ENCODE results near the gene WWP2.
"Not testable (repeated sequence)": the region's sequence is repeated elsewhere in the genome, so short reads cannot be mapped to it uniquely, and the experiment has no call there.

WWP2 gene

GRCh38 chr16:69833357-69834282 lies 71.5 kb downstream of the WWP2 start:
- no peak for DNase-seq

GRCh38 chr16:69834807-69835466 lies 72.8 kb downstream of the WWP2 start:
- DNase-seq = no peak

GRCh38 chr16:69836257-69836656 lies 74.1 kb downstream of the WWP2 start:
- DNase-seq = no peak

- no peak for DNase-seq
Measured at GRCh38 chr16:69837380-69837779, 75.2 kb downstream of the WWP2 start.

GRCh38 chr16:69838489-69838888 lies 76.4 kb downstream of the WWP2 start:
- no peak for DNase-seq

- DNase-seq = no peak
Measured at GRCh38 chr16:69839240-69839688, 77.1 kb downstream of the WWP2 start.

GRCh38 chr16:69839798-69840409 lies 77.8 kb downstream of the WWP2 start:
- DNase-seq = no peak

- no peak for DNase-seq
Measured at GRCh38 chr16:69840975-69841374, 78.8 kb downstream of the WWP2 start.

- no peak for DNase-seq
Measured at GRCh38 chr16:69844441-69844840, 82.3 kb downstream of the WWP2 start.

- no peak for DNase-seq
Measured at GRCh38 chr16:69845181-69845580, 83.0 kb downstream of the WWP2 start.

GRCh38 chr16:69847643-69848042 lies 85.5 kb downstream of the WWP2 start:
- DNase-seq = no peak

- DNase-seq = no peak
Measured at GRCh38 chr16:69848637-69849545, 86.8 kb downstream of the WWP2 start.

- DNase-seq = no peak
Measured at GRCh38 chr16:69851491-69852240, 89.5 kb downstream of the WWP2 start.

- DNase-seq = no peak
Measured at GRCh38 chr16:69852815-69853214, 90.7 kb downstream of the WWP2 start.

GRCh38 chr16:69853481-69853880 lies 91.3 kb downstream of the WWP2 start:
- DNase-seq = no peak

- DNase-seq = not testable (repeated sequence)
Measured at GRCh38 chr16:69854776-69855175, 92.6 kb downstream of the WWP2 start.

GRCh38 chr16:69855592-69855991 lies 93.5 kb downstream of the WWP2 start:
- no peak for DNase-seq

- DNase-seq = no peak
Measured at GRCh38 chr16:69858191-69859104, 96.3 kb downstream of the WWP2 start.

GRCh38 chr16:69859105-69859989 lies 97.2 kb downstream of the WWP2 start:
- no peak for DNase-seq
